ENCODE measurements around the gene PIK3C2A. TPM values are rescaled to one million over a fixed set of nuclear protein-coding genes. Genes with fewer than 3 reads are reported as not detected.

The PIK3C2A gene
- polyA plus RNA-seq, 1 experiment: 42.3 TPM

- DNase-seq (ENCODE audit: low read depth, low spot score): no peak
- no peak overlapping the region for H3K27ac ChIP-seq (ENCODE audit: low read depth, low read length)
- TF ChIP-seq CTCF (IDR thresholded peaks at IDR 0.05; ENCODE audit: low read depth, low read length): no peak
- H3K9me3 ChIP-seq (ENCODE audit: control insufficient read depth, insufficient read depth, low read length): no peaks in the 10 kb centered on the region
- ChIA-PET POLR2A (no interaction called here), CTCF (no interaction called here)
- no peaks in the 10 kb centered on the region for H3K27me3 ChIP-seq (ENCODE audit: control insufficient read depth, insufficient read depth, low read length)
- no peak overlapping the region for H3K4me3 ChIP-seq (ENCODE audit: low read depth, low read length)
Observed at GRCh38 chr11:17188675-17189074, 19.1 kb downstream of the PIK3C2A start.

GRCh38 chr11:17186932-17187692 is 20.7 kb downstream of the PIK3C2A start:
- POLR2A ChIA-PET: no interaction called here
- DNase-seq (ENCODE audit: low read depth, low spot score): no peak
- TF ChIP-seq CTCF (IDR thresholded peaks at IDR 0.05; ENCODE audit: low read depth, low read length): no peak
- Histone ChIP-seq H3K4me3 (ENCODE audit: low read depth, low read length) (no peak overlapping the region), H3K27ac (ENCODE audit: low read depth, low read length) (no peak overlapping the region), H3K9me3 (ENCODE audit: control insufficient read depth, insufficient read depth, low read length) (no peaks in the 10 kb centered on the region), H3K27me3 (ENCODE audit: control insufficient read depth, insufficient read depth, low read length) (no peaks in the 10 kb centered on the region)
- CTCF ChIA-PET: interaction anchor here (1.1 to 1.5 kb wide), 2 partner anchors 22 to 168 kb away, joined by 3 to 4 read pairs; no protein-coding TSS in a partner anchor

- Histone ChIP-seq H3K27ac (ENCODE audit: low read depth, low read length) (no peak overlapping the region), H3K4me3 (ENCODE audit: low read depth, low read length) (no peak overlapping the region), H3K27me3 (ENCODE audit: control insufficient read depth, insufficient read depth, low read length) (no peaks in the 10 kb centered on the region), H3K9me3 (ENCODE audit: control insufficient read depth, insufficient read depth, low read length) (no peaks in the 10 kb centered on the region)
- CTCF ChIA-PET: interaction anchor here (1.1 kb wide), 1 partner anchor 169 kb away, joined by 3 read pairs; no protein-coding TSS in a partner anchor
- no peak for DNase-seq (ENCODE audit: low read depth, low spot score)
- POLR2A ChIA-PET: no interaction called here
- no peak for TF ChIP-seq CTCF (IDR thresholded peaks at IDR 0.05; ENCODE audit: low read depth, low read length)
Observed at GRCh38 chr11:17185938-17186337, 21.8 kb downstream of the PIK3C2A start.

- no peak for TF ChIP-seq CTCF (IDR thresholded peaks at IDR 0.05; ENCODE audit: low read depth, low read length)
- ChIA-PET POLR2A (no interaction called here), CTCF (no interaction called here)
- Histone ChIP-seq H3K9me3 (ENCODE audit: control insufficient read depth, insufficient read depth, low read length) (no peaks in the 10 kb centered on the region), H3K4me3 (ENCODE audit: low read depth, low read length) (no peak overlapping the region), H3K27ac (ENCODE audit: low read depth, low read length) (no peak overlapping the region), H3K27me3 (ENCODE audit: control insufficient read depth, insufficient read depth, low read length) (no peaks in the 10 kb centered on the region)
- no peak for DNase-seq (ENCODE audit: low read depth, low spot score)
Observed at GRCh38 chr11:17184882-17185587, 22.8 kb downstream of the PIK3C2A start.

GRCh38 chr11:17183836-17184235 is 23.9 kb downstream of the PIK3C2A start:
- ChIA-PET CTCF (no interaction called here), POLR2A (no interaction called here)
- Histone ChIP-seq H3K27ac (ENCODE audit: low read depth, low read length) (no peak overlapping the region), H3K27me3 (ENCODE audit: control insufficient read depth, insufficient read depth, low read length) (no peaks in the 10 kb centered on the region), H3K4me3 (ENCODE audit: low read depth, low read length) (no peak overlapping the region), H3K9me3 (ENCODE audit: control insufficient read depth, insufficient read depth, low read length) (no peaks in the 10 kb centered on the region)
- no peak for TF ChIP-seq CTCF (IDR thresholded peaks at IDR 0.05; ENCODE audit: low read depth, low read length)
- DNase-seq (ENCODE audit: low read depth, low spot score): no peak
